GM21576 (cell line): ENCODE measurements around the gene AMOTL1.
"Not testable (repeated sequence)": the region's sequence is repeated elsewhere in the genome, so short reads cannot be mapped to it uniquely, and the experiment has no call there.

Source experiments
- ATAC-seq: cut with Tn5 transposase; IDR thresholded peaks from one replicate; pipeline ENCODE4 v1.9.1; 2021; ENCODE audit warnings: mild to moderate bottlenecking, moderate library complexity; ENCODE audit not compliant: unreplicated experiment

AMOTL1 gene

GRCh38 chr11:94792451-94792850 is 24.3 kb downstream of the AMOTL1 start:
- ATAC-seq: no peak

GRCh38 chr11:94793002-94793401 is 24.8 kb downstream of the AMOTL1 start:
- no peak for ATAC-seq

- ATAC-seq: no peak
Observed at GRCh38 chr11:94793822-94794221, 25.7 kb downstream of the AMOTL1 start.

GRCh38 chr11:94794287-94795168 is 26.4 kb downstream of the AMOTL1 start:
- no peak for ATAC-seq

- no peak for ATAC-seq
Observed at GRCh38 chr11:94795476-94796189, 27.5 kb downstream of the AMOTL1 start.

- no peak for ATAC-seq
Observed at GRCh38 chr11:94796190-94796580, 28.0 kb downstream of the AMOTL1 start.

GRCh38 chr11:94796863-94797262 is 28.7 kb downstream of the AMOTL1 start:
- ATAC-seq: no peak

- ATAC-seq: no peak
Observed at GRCh38 chr11:94799726-94800125, 31.6 kb downstream of the AMOTL1 start.

- ATAC-seq: no peak
Observed at GRCh38 chr11:94800414-94800813, 32.3 kb downstream of the AMOTL1 start.

- ATAC-seq: no peak
Observed at GRCh38 chr11:94801866-94802460, 33.8 kb downstream of the AMOTL1 start.

GRCh38 chr11:94802501-94802900 is 34.3 kb downstream of the AMOTL1 start:
- ATAC-seq: no peak

GRCh38 chr11:94803491-94803890 is 35.3 kb downstream of the AMOTL1 start:
- no peak for ATAC-seq

- ATAC-seq: no peak
Observed at GRCh38 chr11:94804874-94805273, 36.7 kb downstream of the AMOTL1 start.

- ATAC-seq: no peak
Observed at GRCh38 chr11:94806014-94806413, 37.9 kb downstream of the AMOTL1 start.

GRCh38 chr11:94806419-94806818 is 38.3 kb downstream of the AMOTL1 start:
- no peak for ATAC-seq

GRCh38 chr11:94809251-94809650 is 41.1 kb downstream of the AMOTL1 start:
- ATAC-seq: no peak

GRCh38 chr11:94812724-94813720 is 44.9 kb downstream of the AMOTL1 start:
- not testable (repeated sequence) for ATAC-seq

- ATAC-seq: no peak
Observed at GRCh38 chr11:94814272-94814976, 46.3 kb downstream of the AMOTL1 start.

- ATAC-seq: no peak
Observed at GRCh38 chr11:94815705-94816344, 47.7 kb downstream of the AMOTL1 start.
